ENCODE measurements around the gene CHMP5.
A peak's percentile ranks its signal among the peaks of the same experiment; 100 is the strongest.

Gene CHMP5

DNA sequence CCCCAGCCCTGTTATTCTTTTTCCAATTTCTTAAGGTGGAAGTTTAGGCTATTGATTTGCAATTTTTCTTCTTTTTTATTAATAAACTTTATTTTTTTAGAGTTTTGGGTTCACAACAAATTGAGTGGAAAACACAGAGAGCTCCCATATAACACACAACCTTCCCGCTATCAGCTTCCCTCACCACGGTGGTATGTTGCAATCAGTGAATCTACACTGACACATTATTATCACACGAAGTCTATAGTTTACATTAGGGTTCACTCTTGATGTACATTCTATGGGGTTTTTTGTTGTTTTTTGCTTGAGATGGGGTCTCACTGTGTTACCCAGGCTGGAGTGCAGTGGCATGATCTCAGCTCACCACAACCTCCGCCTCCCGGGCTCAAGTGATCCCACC lies 20.7 kb downstream of the CHMP5 start:
- TF ChIP-seq, protein P1, sequence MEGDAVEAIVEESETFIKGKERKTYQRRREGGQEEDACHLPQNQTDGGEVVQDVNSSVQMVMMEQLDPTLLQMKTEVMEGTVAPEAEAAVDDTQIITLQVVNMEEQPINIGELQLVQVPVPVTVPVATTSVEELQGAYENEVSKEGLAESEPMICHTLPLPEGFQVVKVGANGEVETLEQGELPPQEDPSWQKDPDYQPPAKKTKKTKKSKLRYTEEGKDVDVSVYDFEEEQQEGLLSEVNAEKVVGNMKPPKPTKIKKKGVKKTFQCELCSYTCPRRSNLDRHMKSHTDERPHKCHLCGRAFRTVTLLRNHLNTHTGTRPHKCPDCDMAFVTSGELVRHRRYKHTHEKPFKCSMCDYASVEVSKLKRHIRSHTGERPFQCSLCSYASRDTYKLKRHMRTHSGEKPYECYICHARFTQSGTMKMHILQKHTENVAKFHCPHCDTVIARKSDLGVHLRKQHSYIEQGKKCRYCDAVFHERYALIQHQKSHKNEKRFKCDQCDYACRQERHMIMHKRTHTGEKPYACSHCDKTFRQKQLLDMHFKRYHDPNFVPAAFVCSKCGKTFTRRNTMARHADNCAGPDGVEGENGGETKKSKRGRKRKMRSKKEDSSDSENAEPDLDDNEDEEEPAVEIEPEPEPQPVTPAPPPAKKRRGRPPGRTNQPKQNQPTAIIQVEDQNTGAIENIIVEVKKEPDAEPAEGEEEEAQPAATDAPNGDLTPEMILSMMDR (conservative IDR thresholded peaks at IDR 0.05), result no peak
- no peak overlapping the region for H3K27ac ChIP-seq

DNA sequence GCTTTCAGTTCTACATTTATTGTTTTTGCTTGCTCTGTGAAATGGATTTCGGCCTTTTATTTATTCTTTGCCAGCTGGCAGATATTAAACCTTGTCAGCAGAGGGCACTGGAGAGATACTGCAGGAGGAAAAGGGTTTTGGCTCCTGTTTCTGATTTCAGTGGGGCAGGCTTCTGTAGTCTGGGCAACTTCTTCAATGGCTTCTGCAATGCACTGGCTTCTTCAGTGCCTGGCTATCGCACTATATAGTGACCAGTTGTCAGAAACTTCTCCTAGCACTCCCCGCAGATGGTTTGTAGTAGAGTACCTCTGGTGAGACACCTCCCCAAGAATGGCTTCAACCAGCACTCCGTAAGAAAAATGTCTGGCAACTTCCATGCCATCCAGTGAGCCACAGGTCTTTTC lies 22.2 kb downstream of the CHMP5 start:
- peak overlapping the region; percentile 48 for H3K27ac ChIP-seq
- TF ChIP-seq, protein P1 (conservative IDR thresholded peaks at IDR 0.05), result peak; percentile 96

DNA sequence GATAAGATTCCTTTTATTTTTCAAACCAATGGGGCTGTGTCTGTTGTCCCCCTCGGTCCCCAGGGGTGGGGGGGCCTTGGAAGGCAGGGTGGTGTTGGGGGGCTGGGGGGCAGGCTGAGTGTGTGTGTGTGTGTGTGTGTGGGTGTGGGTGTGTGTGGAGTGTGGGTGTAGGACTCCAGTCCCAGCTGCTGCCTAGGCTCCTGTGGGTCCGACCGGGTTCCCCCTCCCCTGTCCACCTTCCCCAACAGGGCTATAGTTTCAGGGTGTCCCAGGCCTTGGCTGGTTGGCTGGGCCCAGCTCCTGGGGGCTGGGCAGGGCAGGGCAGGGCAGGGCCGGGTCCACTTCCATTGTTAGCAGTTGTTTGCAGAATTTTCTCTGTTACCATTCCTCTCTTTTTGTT lies 23.4 kb downstream of the CHMP5 start:
- TF ChIP-seq, protein P1 (conservative IDR thresholded peaks at IDR 0.05), result no peak
- H3K27ac ChIP-seq, result peak overlapping the region; percentile 48; the same call in 1 of the 2 replicates

DNA sequence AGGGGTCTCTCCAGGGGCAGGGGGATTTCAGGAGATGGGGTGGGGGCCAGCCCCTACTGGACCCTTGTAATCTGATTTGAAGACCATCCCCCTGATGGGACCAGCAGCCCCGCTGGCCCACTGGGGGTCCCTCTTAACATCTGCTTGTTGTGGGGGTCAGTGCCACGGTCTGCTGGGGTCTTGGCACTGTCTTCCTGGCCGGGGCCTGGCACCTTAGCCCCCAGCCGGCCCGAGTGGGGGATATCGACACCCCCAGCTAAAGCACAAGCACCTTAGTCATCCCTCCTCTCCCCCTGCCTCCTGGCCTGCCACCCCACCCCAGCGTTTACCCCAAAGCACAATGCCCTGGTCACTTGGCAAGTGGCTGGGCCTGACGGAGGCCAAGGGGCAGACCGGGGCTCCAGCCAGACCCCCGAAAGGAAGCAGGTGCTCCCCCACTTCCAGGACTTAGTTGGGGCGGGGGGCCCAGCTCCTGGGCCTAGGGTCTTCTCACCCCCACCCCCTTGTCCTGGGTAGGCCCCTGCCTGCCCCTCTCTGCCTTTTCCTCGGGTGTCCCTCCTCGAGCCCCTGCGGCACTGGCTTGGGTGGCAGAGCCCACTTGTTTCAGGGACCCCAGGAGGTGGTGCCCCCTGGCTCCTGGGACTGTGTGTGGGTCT lies 24.1 kb downstream of the CHMP5 start:
- TF ChIP-seq, protein P1 (conservative IDR thresholded peaks at IDR 0.05), result no peak
- H3K27ac ChIP-seq, result peak overlapping the region; percentile 99

DNA sequence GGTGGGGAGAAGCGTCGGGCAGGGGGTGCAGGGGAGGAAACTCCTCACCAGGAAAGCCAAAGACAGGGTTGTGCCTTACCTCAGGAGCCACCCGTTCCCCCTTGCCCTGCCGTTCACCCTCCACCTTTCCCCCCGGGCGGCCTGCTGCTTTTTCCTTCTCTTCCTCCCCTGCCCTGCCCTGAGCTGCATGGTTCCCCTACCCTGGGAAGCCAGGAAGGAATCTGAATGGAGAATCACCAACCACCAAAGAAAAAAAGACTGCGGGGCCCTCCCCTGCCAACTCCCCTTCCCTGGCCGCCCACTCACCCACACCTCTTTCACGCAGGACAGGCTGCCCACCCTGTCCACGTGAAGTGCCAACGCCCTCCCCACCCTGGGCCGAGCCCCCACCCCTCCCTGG lies 24.6 kb downstream of the CHMP5 start:
- H3K27ac ChIP-seq, result peak overlapping the region; percentile 99
- TF ChIP-seq, protein P1 (conservative IDR thresholded peaks at IDR 0.05), result no peak

DNA sequence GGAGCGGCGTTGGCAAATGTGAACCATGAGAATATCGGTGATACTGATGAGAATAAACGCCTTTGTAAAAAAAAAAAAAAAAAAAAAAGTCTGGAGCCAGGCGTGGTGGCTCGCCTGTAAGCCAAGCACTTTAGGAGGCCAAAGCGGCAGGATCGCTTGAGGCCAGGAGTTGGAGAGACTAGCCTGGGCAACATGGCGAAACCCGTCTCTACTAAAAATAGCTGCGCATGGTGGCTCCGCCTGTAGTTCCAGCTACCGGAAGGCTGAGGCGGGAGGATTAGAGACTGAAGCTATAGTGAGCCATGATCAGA lies 25.0 kb downstream of the CHMP5 start:
- H3K27ac ChIP-seq, result peak overlapping the region; percentile 99
- TF ChIP-seq, protein P1 (conservative IDR thresholded peaks at IDR 0.05), result no peak

DNA sequence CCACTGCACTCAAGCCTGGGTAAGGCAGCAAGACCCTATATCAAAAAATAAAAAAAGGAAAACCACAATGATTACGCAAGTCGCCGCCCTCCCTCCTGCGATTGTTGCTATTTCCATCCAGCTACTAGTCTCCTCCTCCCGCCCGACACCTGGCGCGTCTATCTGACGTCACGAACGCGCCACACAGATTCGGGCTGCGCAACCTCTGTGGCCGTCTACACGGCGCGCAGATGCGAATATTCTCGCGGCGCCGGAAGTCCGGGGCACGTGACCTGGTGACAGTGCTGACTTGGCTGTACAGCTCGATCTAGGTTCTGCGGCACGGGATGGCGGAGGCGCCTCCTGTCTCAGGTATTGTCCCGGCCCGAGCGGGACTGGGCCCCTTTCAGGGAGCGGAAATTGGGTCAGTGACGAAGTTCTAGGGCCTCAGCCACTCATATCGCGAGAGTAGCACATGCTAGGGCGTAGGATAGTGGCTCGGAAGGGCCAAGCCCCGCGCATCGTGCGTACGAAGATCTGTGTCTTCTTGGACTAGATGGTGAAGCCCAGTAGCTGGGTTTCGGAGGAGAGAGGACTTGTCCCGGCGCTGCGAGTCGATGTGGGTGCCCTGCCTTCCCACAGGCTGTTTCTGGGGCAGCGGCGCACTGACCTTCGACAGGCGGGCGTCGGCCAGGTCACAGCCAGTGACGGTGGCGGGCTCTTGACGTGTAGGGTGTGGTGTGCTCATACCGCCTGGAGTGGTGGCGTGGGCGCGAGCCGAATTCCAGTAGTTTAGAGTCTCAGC lies 25.6 kb downstream of the CHMP5 start, which contains the start of gene NFX1:
Gene NFX1 (plus strand): TSS at position 270 of the 784 bp plus-strand sequence. CDS start 57 bp downstream, at position 327.
- TF ChIP-seq, protein P1 (conservative IDR thresholded peaks at IDR 0.05), result no peak
- H3K27ac ChIP-seq, result peak within 1 kb of the TSS; percentile 99
